GM10266 (cell line): ENCODE measurements around the gene SKIC8.

Experiments used
- DNase-seq: peaks from one replicate; pipeline ENCODE4 v3.0.0; 2012; ENCODE audit errors: extremely low spot score
- CTCF ChIP-seq: IDR thresholded peaks from 2 replicates; pipeline ENCODE4 v1.5.1; 2012; ENCODE audit warnings: mild to moderate bottlenecking, low read depth; ENCODE audit not compliant: control insufficient read depth, insufficient read depth; ENCODE audit errors: missing control alignments

The SKIC8 gene

GRCh38 chr15:78321041-78321570, 21.7 kb upstream of the SKIC8 start:
- TF ChIP-seq CTCF: no peak
- DNase-seq: no peak

- no peak for TF ChIP-seq CTCF
- no peak for DNase-seq
Observed at GRCh38 chr15:78320183-78320582, 20.8 kb upstream of the SKIC8 start.

- DNase-seq: no peak
- TF ChIP-seq CTCF: no peak
Observed at GRCh38 chr15:78319588-78319987, 20.2 kb upstream of the SKIC8 start.

GRCh38 chr15:78317145-78317836, 17.9 kb upstream of the SKIC8 start:
- no peak for TF ChIP-seq CTCF
- no peak for DNase-seq

- no peak for TF ChIP-seq CTCF
Observed at GRCh38 chr15:78316283-78317083, 17.1 kb upstream of the SKIC8 start.

GRCh38 chr15:78315686-78316282, 16.4 kb upstream of the SKIC8 start:
- peak; percentile 44 for TF ChIP-seq CTCF
- DNase-seq: no peak

More at GRCh38 chr15:78316283-78317083, 17.1 kb upstream of the SKIC8 start:
- DNase-seq: peak; percentile 49
